Mesothelial cell of epicardium (in vitro differentiated cells): Measurements from ENCODE around the gene CD200R1. TPM values are rescaled to one million over a fixed set of nuclear protein-coding genes. Genes with fewer than 3 reads are reported as not detected.
A peak's percentile ranks its signal among the peaks of the same experiment; 100 is the strongest.

Experiments
- DNase-seq, 2 experiments: peaks; one replicate each; pipeline ENCODE4 v3.0.0; 2021; ENCODE audit warnings: low spot score in 2 of 2; ENCODE audit not compliant: unreplicated experiment in 2 of 2
- H3K27ac Mint-ChIP-seq: 2 replicates; pipeline ENCODE4 v1.8.0; 2021; ENCODE audit warnings: mixed read lengths
- H3K27me3 Mint-ChIP-seq: 2 replicates; pipeline ENCODE4 v1.8.0; 2021; ENCODE audit warnings: low read depth, mixed read lengths
- H3K36me3 Mint-ChIP-seq: 2 replicates; pipeline ENCODE4 v1.8.0; 2021; ENCODE audit warnings: mixed read lengths
- H3K4me1 Mint-ChIP-seq: 2 replicates; pipeline ENCODE4 v1.8.0; 2021; ENCODE audit warnings: mixed read lengths
- H3K4me3 Mint-ChIP-seq: 2 replicates; pipeline ENCODE4 v1.8.0; 2021; ENCODE audit warnings: mild to moderate bottlenecking, moderate library complexity, mixed read lengths
- H3K9me3 Mint-ChIP-seq: 2 replicates; pipeline ENCODE4 v1.8.0; 2021; ENCODE audit warnings: mixed read lengths
- total RNA-seq: library from RNA; stranded (reverse); gene quantifications from 3 replicates; pipeline ENCODE4 v1.2.1, GENCODE V29; 2021
- TF ChIP-seq, protein P1 (sequence below): fragments of 200-600 bp; sonication (generic); IDR thresholded peaks from one replicate; pipeline ENCODE4 v1.5.0; 2021; ENCODE audit warnings: antibody characterized with exemption; ENCODE audit not compliant: unreplicated experiment

The CD200R1 gene
- total RNA-seq, 1 donor from 2014 or later, result 1.3 TPM

DNA sequence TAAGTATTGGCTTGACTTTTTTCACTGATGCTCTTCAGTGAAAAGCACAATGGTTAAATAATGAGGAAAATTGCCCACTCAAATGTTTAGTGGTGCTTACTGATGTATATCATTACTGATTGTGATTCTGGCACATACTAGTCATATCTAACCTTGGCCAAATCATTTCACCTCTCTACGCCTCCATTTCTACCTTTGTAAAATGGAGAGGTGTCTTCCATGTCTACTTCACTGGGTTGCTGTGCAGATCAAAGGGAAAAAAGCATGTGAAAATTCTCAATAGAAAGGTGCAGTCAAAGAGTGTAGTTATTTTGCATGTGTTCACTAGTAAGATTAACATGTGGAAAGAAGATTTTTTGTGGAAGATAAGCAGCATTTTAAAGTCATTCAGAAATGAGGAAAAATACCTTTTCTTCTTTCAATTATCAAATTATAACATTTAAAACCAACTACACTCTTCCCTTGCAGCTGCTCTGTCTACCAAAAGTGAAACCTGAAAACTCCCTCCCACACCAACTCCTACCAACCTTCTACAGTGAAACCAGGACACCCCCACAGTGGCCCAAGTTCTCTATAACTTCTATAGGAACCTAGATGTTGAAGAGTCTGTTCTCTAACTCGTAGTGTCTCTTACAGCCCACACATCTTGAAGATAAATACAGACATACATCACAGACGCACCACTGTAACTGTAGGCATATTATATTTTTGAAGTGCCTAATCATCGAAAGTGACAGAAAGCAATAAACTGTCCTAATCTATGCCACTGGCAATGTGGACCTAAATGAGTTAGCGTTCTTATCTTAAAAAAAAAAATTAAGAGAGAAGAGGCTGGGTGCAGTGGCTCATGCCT lies 1.4 kb downstream of the CD200R1 start:
- H3K4me3 Mint-ChIP-seq, result no peak overlapping the region
- H3K9me3 Mint-ChIP-seq, result no peaks in the 10 kb centered on the region
- H3K27ac Mint-ChIP-seq, result no peak overlapping the region
- peaks cover 2% of the 10 kb centered on the region for H3K27me3 Mint-ChIP-seq
- DNase-seq, result no peak
- H3K4me1 Mint-ChIP-seq, result peaks cover 20% of the 10 kb centered on the region
- no peaks in the 10 kb centered on the region for H3K36me3 Mint-ChIP-seq
- TF ChIP-seq, protein P1, sequence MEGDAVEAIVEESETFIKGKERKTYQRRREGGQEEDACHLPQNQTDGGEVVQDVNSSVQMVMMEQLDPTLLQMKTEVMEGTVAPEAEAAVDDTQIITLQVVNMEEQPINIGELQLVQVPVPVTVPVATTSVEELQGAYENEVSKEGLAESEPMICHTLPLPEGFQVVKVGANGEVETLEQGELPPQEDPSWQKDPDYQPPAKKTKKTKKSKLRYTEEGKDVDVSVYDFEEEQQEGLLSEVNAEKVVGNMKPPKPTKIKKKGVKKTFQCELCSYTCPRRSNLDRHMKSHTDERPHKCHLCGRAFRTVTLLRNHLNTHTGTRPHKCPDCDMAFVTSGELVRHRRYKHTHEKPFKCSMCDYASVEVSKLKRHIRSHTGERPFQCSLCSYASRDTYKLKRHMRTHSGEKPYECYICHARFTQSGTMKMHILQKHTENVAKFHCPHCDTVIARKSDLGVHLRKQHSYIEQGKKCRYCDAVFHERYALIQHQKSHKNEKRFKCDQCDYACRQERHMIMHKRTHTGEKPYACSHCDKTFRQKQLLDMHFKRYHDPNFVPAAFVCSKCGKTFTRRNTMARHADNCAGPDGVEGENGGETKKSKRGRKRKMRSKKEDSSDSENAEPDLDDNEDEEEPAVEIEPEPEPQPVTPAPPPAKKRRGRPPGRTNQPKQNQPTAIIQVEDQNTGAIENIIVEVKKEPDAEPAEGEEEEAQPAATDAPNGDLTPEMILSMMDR, result no peak

GRCh38 chr3:112972158-112972557 lies 2.7 kb downstream of the CD200R1 start:
- Mint-ChIP-seq H3K27ac (no peak overlapping the region), H3K4me1 (peaks cover 26% of the 10 kb centered on the region), H3K36me3 (no peaks in the 10 kb centered on the region), H3K27me3 (peaks cover 2% of the 10 kb centered on the region), H3K4me3 (no peak overlapping the region), H3K9me3 (no peaks in the 10 kb centered on the region)
- DNase-seq, result no peak
- TF ChIP-seq, protein P1, result no peak

- peaks cover 18% of the 10 kb centered on the region for H3K9me3 Mint-ChIP-seq
- TF ChIP-seq, protein P1, result no peak
- no peak for DNase-seq
- H3K36me3 Mint-ChIP-seq, result peaks cover 15% of the 10 kb centered on the region
- peaks cover 2% of the 10 kb centered on the region for H3K27me3 Mint-ChIP-seq
- peaks cover 13% of the 10 kb centered on the region for H3K4me1 Mint-ChIP-seq
- H3K27ac Mint-ChIP-seq, result no peak overlapping the region
- no peak overlapping the region for H3K4me3 Mint-ChIP-seq
Observed at GRCh38 chr3:112967828-112968227, 7.1 kb downstream of the CD200R1 start.

- Mint-ChIP-seq H3K4me1 (peaks cover 13% of the 10 kb centered on the region), H3K36me3 (peaks cover 15% of the 10 kb centered on the region), H3K27ac (peak overlapping the region; percentile 0), H3K4me3 (no peak overlapping the region), H3K9me3 (peaks cover 19% of the 10 kb centered on the region), H3K27me3 (peaks cover 2% of the 10 kb centered on the region)
- TF ChIP-seq, protein P1, result no peak
- DNase-seq, result no peak
Observed at GRCh38 chr3:112967425-112967824, 7.5 kb downstream of the CD200R1 start.

DNA sequence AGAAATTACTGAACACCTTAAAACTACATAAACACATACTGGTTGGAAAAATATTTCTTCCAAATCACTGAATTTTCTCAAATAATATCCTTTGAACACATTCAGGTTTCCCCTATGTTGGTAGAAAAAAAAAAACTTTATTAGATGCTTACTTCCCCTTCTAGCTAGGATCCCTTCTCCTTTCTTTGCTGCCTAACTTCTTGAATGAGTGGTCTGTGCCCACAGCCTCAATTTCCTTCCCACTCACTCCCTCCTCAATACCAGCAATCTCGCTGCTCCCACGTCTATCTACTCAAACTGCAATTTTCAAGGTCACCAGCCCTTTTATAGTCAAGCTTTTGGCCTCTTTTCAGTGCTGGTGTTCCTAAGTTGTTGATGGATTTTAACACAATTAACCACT lies 8.3 kb downstream of the CD200R1 start:
- no peak overlapping the region for H3K4me3 Mint-ChIP-seq
- peaks cover 25% of the 10 kb centered on the region for H3K9me3 Mint-ChIP-seq
- H3K27me3 Mint-ChIP-seq, result peaks cover under 1% of the 10 kb centered on the region
- no peak overlapping the region for H3K27ac Mint-ChIP-seq
- H3K4me1 Mint-ChIP-seq, result peaks cover 11% of the 10 kb centered on the region
- TF ChIP-seq, protein P1, result no peak
- no peak for DNase-seq
- H3K36me3 Mint-ChIP-seq, result peaks cover 15% of the 10 kb centered on the region
